ENCODE measurements around the gene C14orf119.

DNA sequence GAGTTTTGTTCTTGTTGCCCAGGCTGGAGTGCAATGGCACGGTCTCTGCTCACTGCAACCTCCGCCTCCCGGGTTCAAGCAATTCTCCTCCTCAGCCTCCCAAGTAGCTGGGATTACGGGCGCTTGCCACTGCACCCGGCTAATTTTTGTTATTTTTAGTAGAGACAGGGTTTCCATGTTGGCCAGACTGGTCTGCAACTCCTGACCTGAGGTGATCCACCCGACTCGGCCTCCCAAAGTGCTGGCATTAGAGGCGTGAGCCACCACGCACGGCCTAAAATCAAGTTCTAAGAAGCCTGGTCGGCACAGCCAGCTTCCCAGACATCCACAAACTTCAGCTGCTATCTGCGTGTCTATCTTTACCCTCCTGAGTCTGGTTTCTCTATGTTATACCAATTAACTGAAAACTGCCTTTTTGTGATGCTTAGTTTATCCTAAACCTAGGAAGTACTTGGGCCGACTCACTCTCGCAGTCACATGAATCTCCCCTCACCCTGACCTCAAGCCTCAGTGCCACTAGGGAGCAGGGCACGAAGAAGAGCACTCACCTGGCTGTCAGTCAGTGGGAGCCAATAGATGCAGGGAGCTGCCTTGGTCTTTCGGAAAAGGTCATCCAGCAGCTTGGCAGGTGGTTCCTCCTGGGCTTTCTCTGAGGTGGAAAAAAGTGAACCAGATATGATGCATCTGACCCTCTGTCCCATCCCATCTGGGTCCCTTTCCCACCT is 34.6 kb upstream of the C14orf119 start:
- TF ChIP-seq, protein P1, sequence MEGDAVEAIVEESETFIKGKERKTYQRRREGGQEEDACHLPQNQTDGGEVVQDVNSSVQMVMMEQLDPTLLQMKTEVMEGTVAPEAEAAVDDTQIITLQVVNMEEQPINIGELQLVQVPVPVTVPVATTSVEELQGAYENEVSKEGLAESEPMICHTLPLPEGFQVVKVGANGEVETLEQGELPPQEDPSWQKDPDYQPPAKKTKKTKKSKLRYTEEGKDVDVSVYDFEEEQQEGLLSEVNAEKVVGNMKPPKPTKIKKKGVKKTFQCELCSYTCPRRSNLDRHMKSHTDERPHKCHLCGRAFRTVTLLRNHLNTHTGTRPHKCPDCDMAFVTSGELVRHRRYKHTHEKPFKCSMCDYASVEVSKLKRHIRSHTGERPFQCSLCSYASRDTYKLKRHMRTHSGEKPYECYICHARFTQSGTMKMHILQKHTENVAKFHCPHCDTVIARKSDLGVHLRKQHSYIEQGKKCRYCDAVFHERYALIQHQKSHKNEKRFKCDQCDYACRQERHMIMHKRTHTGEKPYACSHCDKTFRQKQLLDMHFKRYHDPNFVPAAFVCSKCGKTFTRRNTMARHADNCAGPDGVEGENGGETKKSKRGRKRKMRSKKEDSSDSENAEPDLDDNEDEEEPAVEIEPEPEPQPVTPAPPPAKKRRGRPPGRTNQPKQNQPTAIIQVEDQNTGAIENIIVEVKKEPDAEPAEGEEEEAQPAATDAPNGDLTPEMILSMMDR (IDR thresholded peaks at IDR 0.05; ENCODE audit: low read length), result no peak
- no peak for TF ChIP-seq EZH2 (IDR thresholded peaks at IDR 0.05; ENCODE audit: borderline replicate concordance, low read length)
